CD4-positive, alpha-beta T cell treated with Interleukin-15 for 4 hours (primary cell): ENCODE results near the gene RAPGEF6.
"Not testable (repeated sequence)": the region's sequence is repeated elsewhere in the genome, so short reads cannot be mapped to it uniquely, and the experiment has no call there.

ENCODE experiments used
- DNase-seq: peaks from one replicate; pipeline ENCODE4 v3.0.0-alpha.2; 2020; ENCODE audit warnings: low spot score

The RAPGEF6 gene

GRCh38 chr5:131607903-131608540 lies 27.0 kb downstream of the RAPGEF6 start:
- DNase-seq = no peak

GRCh38 chr5:131607418-131607817 lies 27.6 kb downstream of the RAPGEF6 start:
- DNase-seq = no peak

GRCh38 chr5:131605086-131605485 lies 29.9 kb downstream of the RAPGEF6 start:
- no peak for DNase-seq

GRCh38 chr5:131595088-131596033 lies 39.7 kb downstream of the RAPGEF6 start:
- peak; percentile 25 for DNase-seq

GRCh38 chr5:131593921-131594320 lies 41.1 kb downstream of the RAPGEF6 start:
- DNase-seq = no peak

- not testable (repeated sequence) for DNase-seq
Measured at GRCh38 chr5:131593436-131593835, 41.6 kb downstream of the RAPGEF6 start.

GRCh38 chr5:131589510-131590348 lies 45.3 kb downstream of the RAPGEF6 start:
- peak; percentile 52 for DNase-seq

GRCh38 chr5:131587541-131587940 lies 47.5 kb downstream of the RAPGEF6 start:
- no peak for DNase-seq

- no peak for DNase-seq
Measured at GRCh38 chr5:131581702-131582101, 53.3 kb downstream of the RAPGEF6 start.

- no peak for DNase-seq
Measured at GRCh38 chr5:131579917-131580671, 54.9 kb downstream of the RAPGEF6 start.

- DNase-seq = no peak
Measured at GRCh38 chr5:131575660-131576227, 59.3 kb downstream of the RAPGEF6 start.

GRCh38 chr5:131571669-131572168 lies 63.3 kb downstream of the RAPGEF6 start:
- DNase-seq = no peak

GRCh38 chr5:131570757-131571156 lies 64.3 kb downstream of the RAPGEF6 start:
- no peak for DNase-seq

- no peak for DNase-seq
Measured at GRCh38 chr5:131564229-131564652, 70.8 kb downstream of the RAPGEF6 start.

GRCh38 chr5:131563434-131564228 lies 71.4 kb downstream of the RAPGEF6 start:
- no peak for DNase-seq

- no peak for DNase-seq
Measured at GRCh38 chr5:131550606-131551005, 84.4 kb downstream of the RAPGEF6 start.

GRCh38 chr5:131548176-131548575 lies 86.9 kb downstream of the RAPGEF6 start:
- peak; percentile 59 for DNase-seq

- DNase-seq = no peak
Measured at GRCh38 chr5:131545845-131546244, 89.2 kb downstream of the RAPGEF6 start.

- no peak for DNase-seq
Measured at GRCh38 chr5:131542723-131543122, 92.3 kb downstream of the RAPGEF6 start.

GRCh38 chr5:131541762-131542161 lies 93.3 kb downstream of the RAPGEF6 start:
- no peak for DNase-seq
